Neural cell (in vitro differentiated cells): ENCODE results near the gene MOB3A. TPM values are rescaled to one million over a fixed set of nuclear protein-coding genes. Genes with fewer than 3 reads are reported as not detected.

Experiments used
- H2AFZ ChIP-seq: fragments of 200-600, 300-800 bp; sonication (generic), shearing (Covaris generic); 2 replicates; pipeline ENCODE4 v1.6.0; 2014; ENCODE audit warnings: low read depth, mild to moderate bottlenecking, antibody characterized with exemption, low read length, moderate library complexity
- H3F3A ChIP-seq: fragments of 200-600 bp; shearing (Covaris generic); 2 replicates; pipeline ENCODE4 v1.6.1; 2016; ENCODE audit warnings: mild to moderate bottlenecking, moderate library complexity, mixed read lengths, antibody characterized with exemption, low read length; ENCODE audit not compliant: insufficient read depth, poor library complexity, severe bottlenecking
- H3K27ac ChIP-seq: fragments of 200-600, 300-800 bp; sonication (generic), shearing (Covaris generic); 2 replicates; pipeline ENCODE4 v1.5.1; 2014; ENCODE audit warnings: mild to moderate bottlenecking, low read length, moderate library complexity
- H3K27me3 ChIP-seq: fragments of 300-800, 200-600 bp; sonication (generic), shearing (Covaris generic); 2 replicates; pipeline ENCODE4 v1.6.0; 2014; ENCODE audit warnings: mild to moderate bottlenecking, low read depth, low read length, moderate library complexity; ENCODE audit not compliant: insufficient read depth
- H3K36me3 ChIP-seq: fragments of 300-800, 200-600 bp; sonication (generic), shearing (Covaris generic); 2 replicates; pipeline ENCODE4 v1.5.1; 2014; ENCODE audit warnings: mild to moderate bottlenecking, antibody characterized with exemption, low read length, moderate library complexity; ENCODE audit not compliant: insufficient read depth
- H3K4me2 ChIP-seq: fragments of 300-800, 200-600 bp; sonication (generic), shearing (Covaris generic); 2 replicates; pipeline ENCODE4 v1.6.0; 2014; ENCODE audit warnings: mild to moderate bottlenecking, low read length
- H3K4me3 ChIP-seq: fragments of 300-800, 200-600 bp; sonication (generic), shearing (Covaris generic); 2 replicates; pipeline ENCODE4 v1.5.1; 2014; ENCODE audit warnings: mild to moderate bottlenecking, low read length, moderate library complexity
- H3K79me2 ChIP-seq: fragments of 200-600 bp; shearing (Covaris generic); replicated peaks from 2 replicates; pipeline ENCODE4 v1.6.0; 2014; ENCODE audit warnings: mild to moderate bottlenecking, low read length, moderate library complexity; ENCODE audit not compliant: insufficient read depth
- H3K9ac ChIP-seq: fragments of 300-800, 200-600 bp; sonication (generic), shearing (Covaris generic); 2 replicates; pipeline ENCODE4 v1.6.1; 2016; ENCODE audit warnings: mild to moderate bottlenecking, low read length, mixed read lengths
- H3K9me2 ChIP-seq: fragments of 200-600 bp; shearing (Covaris generic); 2 replicates; pipeline ENCODE4 v1.6.1; 2016; ENCODE audit warnings: mild to moderate bottlenecking, low read length, mixed read lengths; ENCODE audit not compliant: insufficient read depth
- H3K9me3 ChIP-seq: fragments of 200-600, 300-800 bp; sonication (generic), shearing (Covaris generic); 2 replicates; pipeline ENCODE4 v1.6.1; 2016; ENCODE audit warnings: mild to moderate bottlenecking, mixed run types, low read length, moderate library complexity, mixed read lengths
- H4K20me1 ChIP-seq: fragments of 200-600 bp; shearing (Covaris generic); 2 replicates; pipeline ENCODE4 v1.6.1; 2016; ENCODE audit warnings: mild to moderate bottlenecking, mixed run types; ENCODE audit not compliant: insufficient read depth
- CTCF ChIP-seq: fragments of 450-650 bp; IDR thresholded peaks from 2 replicates; pipeline ENCODE4 v1.5.1; 2014; ENCODE audit warnings: antibody characterized with exemption, mild to moderate bottlenecking, moderate library complexity; ENCODE audit not compliant: poor library complexity, severe bottlenecking
- EP300 ChIP-seq: fragments of 450-650 bp; conservative IDR thresholded peaks from 2 replicates; pipeline ENCODE4 v1.6.1; 2014; ENCODE audit warnings: antibody characterized with exemption, mild to moderate bottlenecking, moderate library complexity; ENCODE audit not compliant: poor library complexity, severe bottlenecking
- EZH2 ChIP-seq: fragments of 200-600, 300-800 bp; shearing (Covaris generic), sonication (generic); IDR thresholded peaks from 2 replicates; pipeline ENCODE4 v1.6.1; 2014; ENCODE audit warnings: antibody characterized with exemption, low read length, borderline replicate concordance, mild to moderate bottlenecking; ENCODE audit not compliant: insufficient read depth, poor library complexity, severe bottlenecking
- MXI1 ChIP-seq: fragments of 450-650 bp; conservative IDR thresholded peaks from 2 replicates; pipeline ENCODE4 v1.6.1; 2014; ENCODE audit warnings: antibody characterized with exemption, mild to moderate bottlenecking; ENCODE audit not compliant: poor library complexity, severe bottlenecking
- POLR2AphosphoS5 ChIP-seq: IDR thresholded peaks from 2 replicates; pipeline ENCODE4 v1.6.1; 2012
- RAD21 ChIP-seq: fragments of 450-650 bp; conservative IDR thresholded peaks from 2 replicates; pipeline ENCODE4 v1.6.1; 2014; ENCODE audit warnings: antibody characterized with exemption, mild to moderate bottlenecking, moderate library complexity
- REST ChIP-seq: IDR thresholded peaks from 2 replicates; pipeline ENCODE4 v1.6.1; 2012; ENCODE audit warnings: borderline replicate concordance
- SMC3 ChIP-seq: fragments of 450-650 bp; conservative IDR thresholded peaks from 2 replicates; pipeline ENCODE4 v1.6.1; 2014; ENCODE audit warnings: antibody characterized with exemption, mild to moderate bottlenecking, moderate library complexity; ENCODE audit not compliant: poor library complexity
- TAF1 ChIP-seq: IDR thresholded peaks from 2 replicates; pipeline ENCODE4 v1.6.1; 2012; ENCODE audit warnings: low read depth
- polyA plus RNA-seq: library from polyadenylated mRNA; depleted of rRNA; stranded (reverse); fragments of >200 nt; gene quantifications from 2 replicates; pipeline ENCODE4 v1.2.3, GENCODE V29; 2014

The MOB3A gene
- polyA plus RNA-seq, 1 donor from 2014 or later = 5.8 TPM

- H3K9me3 ChIP-seq = no peaks in the 10 kb centered on the region
- no peak overlapping the region for H3K27ac ChIP-seq
- H4K20me1 ChIP-seq = no peaks in the 10 kb centered on the region
- no peak overlapping the region for H3K4me2 ChIP-seq
- no peak overlapping the region for H2AFZ ChIP-seq
- TF ChIP-seq EZH2 (no peak), RAD21 (no peak), POLR2AphosphoS5 (no peak), CTCF (no peak), REST (no peak), TAF1 (no peak), MXI1 (no peak), EP300 (no peak)
- H3K27me3 ChIP-seq = no peaks in the 10 kb centered on the region
- H3K9me2 ChIP-seq = no peaks in the 10 kb centered on the region
- peaks cover 5% of the 10 kb centered on the region for H3K79me2 ChIP-seq
- no peaks in the 10 kb centered on the region for H3F3A ChIP-seq
- H3K9ac ChIP-seq = no peak overlapping the region
- no peak overlapping the region for H3K4me3 ChIP-seq
- H3K36me3 ChIP-seq = no peaks in the 10 kb centered on the region
These were observed 6.4 kb downstream of the MOB3A start for GRCh38 chr19:2089727-2090053.

- Histone ChIP-seq H3K9ac (no peak overlapping the region), H2AFZ (no peak overlapping the region), H4K20me1 (no peaks in the 10 kb centered on the region), H3K79me2 (no peaks in the 10 kb centered on the region), H3K4me3 (no peak overlapping the region), H3F3A (no peaks in the 10 kb centered on the region), H3K4me2 (no peak overlapping the region), H3K36me3 (no peaks in the 10 kb centered on the region), H3K9me3 (no peaks in the 10 kb centered on the region), H3K27ac (no peak overlapping the region), H3K27me3 (no peaks in the 10 kb centered on the region), H3K9me2 (no peaks in the 10 kb centered on the region)
- TF ChIP-seq CTCF (no peak), SMC3 (no peak), RAD21 (no peak), EP300 (no peak), POLR2AphosphoS5 (no peak), EZH2 (no peak), TAF1 (no peak), REST (no peak), MXI1 (no peak)
These were observed 7.0 kb downstream of the MOB3A start for GRCh38 chr19:2089001-2089711.
